GM21360 (cell line): ENCODE measurements around the gene CARS2.

Experiments used
- ATAC-seq: cut with Tn5 transposase; IDR thresholded peaks from one replicate; pipeline ENCODE4 v1.9.1; 2021; ENCODE audit warnings: mild to moderate bottlenecking, moderate library complexity; ENCODE audit not compliant: unreplicated experiment

The CARS2 gene

GRCh38 chr13:110658218-110658911, 47.6 kb downstream of the CARS2 start:
- peak; percentile 85 for ATAC-seq

GRCh38 chr13:110657196-110657595, 48.7 kb downstream of the CARS2 start:
- ATAC-seq = no peak

- no peak for ATAC-seq
These were observed 52.1 kb downstream of the CARS2 start for GRCh38 chr13:110653851-110654250.

- peak; percentile 30 for ATAC-seq
These were observed 52.6 kb downstream of the CARS2 start for GRCh38 chr13:110653271-110653670.

- no peak for ATAC-seq
These were observed 53.2 kb downstream of the CARS2 start for GRCh38 chr13:110652764-110653163.

GRCh38 chr13:110652231-110652730, 53.6 kb downstream of the CARS2 start:
- ATAC-seq = no peak

- ATAC-seq = no peak
These were observed 54.1 kb downstream of the CARS2 start for GRCh38 chr13:110651726-110652230.

GRCh38 chr13:110651271-110651670, 54.6 kb downstream of the CARS2 start:
- no peak for ATAC-seq

- no peak for ATAC-seq
These were observed 55.5 kb downstream of the CARS2 start for GRCh38 chr13:110650436-110650835.

GRCh38 chr13:110649551-110649950, 56.4 kb downstream of the CARS2 start:
- ATAC-seq = no peak

GRCh38 chr13:110648848-110649421, 57.0 kb downstream of the CARS2 start:
- no peak for ATAC-seq

- no peak for ATAC-seq
These were observed 57.6 kb downstream of the CARS2 start for GRCh38 chr13:110648146-110648819.

- no peak for ATAC-seq
These were observed 58.6 kb downstream of the CARS2 start for GRCh38 chr13:110647365-110647737.

- ATAC-seq = no peak
These were observed 59.2 kb downstream of the CARS2 start for GRCh38 chr13:110646442-110647364.

GRCh38 chr13:110645750-110646149, 60.2 kb downstream of the CARS2 start:
- ATAC-seq = no peak

GRCh38 chr13:110644892-110645521, 60.9 kb downstream of the CARS2 start:
- peak; percentile 69 for ATAC-seq

GRCh38 chr13:110643768-110644421, 62.0 kb downstream of the CARS2 start:
- no peak for ATAC-seq

- no peak for ATAC-seq
These were observed 62.6 kb downstream of the CARS2 start for GRCh38 chr13:110643324-110643723.

GRCh38 chr13:110642291-110642981, 63.5 kb downstream of the CARS2 start:
- ATAC-seq = no peak
